GM18505 (cell line): Measurements from ENCODE around the gene ZBTB3.
"Not testable (repeated sequence)": the region's sequence is repeated elsewhere in the genome, so short reads cannot be mapped to it uniquely, and the experiment has no call there.

ENCODE experiments used
- ATAC-seq: cut with Tn5 transposase; IDR thresholded peaks from one replicate; pipeline ENCODE4 v1.9.1; 2021; ENCODE audit not compliant: unreplicated experiment
- POLR2A ChIP-seq: IDR thresholded peaks from 4 replicates; pipeline ENCODE4 v1.6.1; 2011; ENCODE audit warnings: borderline replicate concordance; ENCODE audit not compliant: insufficient read depth, insufficient read length; ENCODE audit errors: extremely low read depth

ZBTB3 gene

DNA sequence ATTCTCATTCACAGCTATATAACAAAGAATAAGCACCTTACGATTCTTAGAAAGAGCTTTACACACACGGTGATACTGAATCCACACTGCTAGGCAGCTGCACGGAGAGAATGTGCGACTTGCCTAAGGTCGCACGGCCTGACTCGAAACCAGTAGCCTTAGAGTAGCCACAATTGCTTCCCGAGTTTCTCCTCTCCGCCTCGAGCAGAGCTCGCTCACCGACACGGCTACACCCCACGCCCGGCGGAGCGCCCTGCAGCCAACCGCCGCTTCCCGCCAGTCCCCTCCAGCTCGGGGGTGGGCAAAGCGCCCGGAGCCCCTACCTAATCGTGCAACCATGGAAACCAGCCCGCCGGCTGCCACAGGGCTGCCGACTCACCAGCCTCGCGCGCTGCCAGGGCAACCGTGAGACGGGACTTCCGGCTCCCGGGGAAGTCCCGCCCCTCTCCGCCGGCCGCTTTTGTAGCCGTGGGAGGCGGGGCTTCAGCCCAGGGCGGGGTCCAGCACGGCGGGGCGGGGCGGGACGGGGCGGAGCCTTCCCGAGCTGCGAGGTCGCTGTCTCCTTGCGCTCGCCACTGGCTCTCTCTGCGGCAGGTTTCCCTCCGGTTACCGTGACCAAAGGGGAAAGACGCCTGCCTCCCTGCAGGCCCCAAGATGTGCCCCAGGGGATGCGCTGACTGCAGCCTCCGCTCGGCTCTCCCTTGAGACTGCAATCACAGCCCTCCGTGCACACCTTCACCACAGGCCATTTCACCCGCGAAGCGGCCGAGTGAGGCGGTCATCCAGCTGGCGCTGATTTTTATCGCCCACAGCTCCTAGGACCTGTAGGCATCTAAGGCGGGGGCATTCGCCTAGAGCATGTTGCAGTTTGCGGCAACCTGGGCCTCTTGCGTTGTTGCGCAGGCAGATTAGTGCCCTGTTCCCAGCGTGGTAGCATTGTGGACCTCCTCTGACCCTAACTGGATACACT lies 47.8 kb downstream of the ZBTB3 start:
- ATAC-seq = peak; percentile 61

DNA sequence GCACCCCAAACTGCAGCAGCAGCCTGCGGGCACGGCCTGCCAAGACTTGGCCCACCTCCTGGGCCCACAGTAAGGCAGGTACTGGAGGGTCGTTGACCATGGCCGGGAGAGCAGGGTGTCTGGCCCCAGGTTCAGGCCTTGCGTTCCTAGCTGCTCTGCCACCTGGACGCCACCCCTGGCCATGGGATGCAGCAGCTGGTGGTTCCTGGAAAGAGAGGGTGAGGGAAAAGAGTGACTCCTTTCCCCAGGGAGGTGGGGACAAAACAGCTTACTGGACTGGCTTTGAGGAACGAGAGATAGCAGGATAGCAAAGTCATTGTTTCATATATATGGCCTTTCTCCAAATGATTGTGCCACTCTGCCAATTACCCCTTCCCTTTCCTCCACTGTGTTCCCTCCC lies 48.5 kb downstream of the ZBTB3 start:
- TF ChIP-seq POLR2A = no peak

More for the DNA sequence above, 47.8 kb downstream of the ZBTB3 start:
- peak; percentile 59 for TF ChIP-seq POLR2A

DNA sequence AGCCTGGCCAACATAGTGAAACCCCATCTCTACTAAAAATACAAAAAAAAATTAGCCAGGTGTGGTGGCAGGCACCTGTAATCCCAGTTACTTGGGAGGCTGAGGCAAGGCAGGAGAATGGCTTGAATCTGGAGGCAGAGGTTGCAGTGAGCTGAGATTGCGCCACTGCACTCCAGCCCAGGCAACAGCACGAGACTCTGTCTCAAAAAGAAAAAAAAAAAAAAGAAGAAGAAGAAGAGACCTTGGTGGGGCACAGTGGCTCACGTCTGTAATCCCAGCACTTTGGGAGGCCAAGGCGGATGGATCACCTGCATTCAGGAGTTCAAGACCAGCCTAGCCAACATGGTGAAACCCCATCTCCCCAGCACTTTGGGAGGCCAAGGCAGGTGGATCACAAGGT lies 50.0 kb downstream of the ZBTB3 start:
- not testable (repeated sequence) for ATAC-seq

More for the DNA sequence above, 48.5 kb downstream of the ZBTB3 start:
- no peak for ATAC-seq

DNA sequence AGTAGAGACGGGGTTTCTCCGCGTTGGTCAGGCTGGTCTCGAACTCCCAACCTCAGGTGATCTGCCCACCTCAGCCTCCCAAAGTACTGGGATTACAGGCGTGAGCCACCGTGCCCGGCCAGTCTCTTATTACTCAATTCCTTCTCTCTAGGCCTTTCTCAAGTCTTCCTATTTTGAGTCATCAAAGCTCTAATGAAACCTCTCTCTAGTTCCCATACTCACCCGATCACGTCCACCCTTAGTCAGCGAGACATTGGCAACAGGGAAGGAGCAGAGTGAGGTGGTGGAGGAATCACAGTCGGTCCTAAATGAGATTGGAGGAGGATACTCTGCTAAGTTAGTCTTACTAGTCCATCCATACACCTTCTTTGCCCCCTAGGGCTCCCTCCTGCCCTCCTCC lies 51.7 kb downstream of the ZBTB3 start:
- no peak for TF ChIP-seq POLR2A
- ATAC-seq = no peak
